ENCODE data around the gene TRIM37. TPM values are rescaled to one million over a fixed set of nuclear protein-coding genes. Genes with fewer than 3 reads are reported as not detected.
"Not testable (repeated sequence)": the region's sequence is repeated elsewhere in the genome, so short reads cannot be mapped to it uniquely, and the experiment has no call there.

Gene TRIM37
- total RNA-seq, 2 experiments from 2014 or later: 29.3 to 37.7 TPM

DNA sequence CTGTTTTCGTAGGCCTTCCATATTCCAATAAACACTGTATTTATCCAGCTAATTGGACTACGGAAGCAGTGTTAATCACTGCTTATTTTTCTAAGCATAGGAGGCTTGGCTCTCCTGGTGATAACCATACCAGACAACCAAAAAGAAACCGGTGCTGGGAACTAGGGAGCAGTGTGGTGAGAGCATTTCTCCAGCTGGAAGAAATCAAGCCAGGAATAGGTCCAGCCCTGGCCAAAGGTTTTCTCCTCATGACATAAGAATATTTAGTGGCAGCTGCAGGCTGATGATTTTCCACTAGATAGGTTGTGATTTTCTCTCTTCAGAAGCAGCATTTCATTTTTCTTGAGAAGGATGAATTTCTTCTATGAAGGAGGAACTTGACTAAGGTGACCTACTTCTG lies 141.5 kb downstream of the TRIM37 start:
- Mint-ChIP-seq H3K27me3 (peaks cover 8% of the 10 kb centered on the region), H3K9me3 (ENCODE audit: low read depth) (no peaks in the 10 kb centered on the region), H3K4me1 (peaks cover 11% of the 10 kb centered on the region), H3K4me3 (no peak overlapping the region), H3K36me3 (no peaks in the 10 kb centered on the region), H3K27ac (no peak overlapping the region)
- no peak for DNase-seq
- no peak for ATAC-seq
- CTCF ChIA-PET: no interaction called here

DNA sequence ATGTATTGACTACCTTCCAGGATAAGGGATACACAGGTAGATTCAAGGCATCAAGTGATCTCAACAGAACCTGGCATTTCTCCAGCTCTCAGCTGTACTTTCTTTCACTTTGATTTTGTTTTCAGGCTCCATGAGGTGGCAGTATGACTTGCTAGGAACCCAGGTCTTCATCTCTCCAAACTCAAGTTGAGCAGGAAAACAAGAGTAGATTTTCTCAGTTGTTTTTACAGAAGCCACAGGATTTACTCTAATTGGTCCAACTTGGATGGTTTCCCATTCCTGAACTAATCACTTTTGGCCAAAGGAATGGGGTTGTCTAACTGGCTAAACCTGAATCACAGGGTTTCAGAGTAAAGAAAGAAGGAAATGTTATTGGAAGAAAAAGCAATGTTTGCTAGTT lies 146.6 kb downstream of the TRIM37 start:
- Mint-ChIP-seq H3K9me3 (ENCODE audit: low read depth) (no peaks in the 10 kb centered on the region), H3K36me3 (no peaks in the 10 kb centered on the region), H3K27ac (no peak overlapping the region), H3K27me3 (peaks cover 3% of the 10 kb centered on the region), H3K4me3 (no peak overlapping the region), H3K4me1 (peaks cover 4% of the 10 kb centered on the region)
- ATAC-seq (no peak), DNase-seq (no peak)
- CTCF ChIA-PET: interaction anchor here (0.7 to 1.7 kb wide), 3 partner anchors 9 to 45 kb away, joined by 3 to 5 read pairs (median 3); no protein-coding TSS in a partner anchor

DNA sequence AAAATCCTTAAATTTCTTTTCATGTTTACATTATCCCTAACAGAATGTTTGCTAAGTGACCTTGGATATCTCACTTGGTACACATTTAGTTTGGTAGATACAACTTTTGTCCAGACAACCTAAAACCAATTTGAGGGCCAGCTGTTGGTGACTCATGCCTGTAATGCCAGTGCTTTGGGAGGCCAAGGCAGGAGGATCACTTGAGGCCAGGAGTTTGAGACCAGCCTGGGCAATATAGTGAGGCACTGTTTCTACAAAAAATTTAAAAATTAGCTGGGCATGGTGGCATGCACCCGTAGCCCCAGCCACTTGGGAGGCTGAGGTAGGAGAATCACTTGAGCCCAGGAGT lies 149.0 kb downstream of the TRIM37 start:
- H3K36me3 Mint-ChIP-seq; H3K4me3 Mint-ChIP-seq; H3K9me3 Mint-ChIP-seq (ENCODE audit: low read depth); CTCF ChIA-PET; ATAC-seq; H3K27ac Mint-ChIP-seq; DNase-seq; H3K27me3 Mint-ChIP-seq: not testable (repeated sequence)
- peaks cover 14% of the 10 kb centered on the region for H3K4me1 Mint-ChIP-seq

DNA sequence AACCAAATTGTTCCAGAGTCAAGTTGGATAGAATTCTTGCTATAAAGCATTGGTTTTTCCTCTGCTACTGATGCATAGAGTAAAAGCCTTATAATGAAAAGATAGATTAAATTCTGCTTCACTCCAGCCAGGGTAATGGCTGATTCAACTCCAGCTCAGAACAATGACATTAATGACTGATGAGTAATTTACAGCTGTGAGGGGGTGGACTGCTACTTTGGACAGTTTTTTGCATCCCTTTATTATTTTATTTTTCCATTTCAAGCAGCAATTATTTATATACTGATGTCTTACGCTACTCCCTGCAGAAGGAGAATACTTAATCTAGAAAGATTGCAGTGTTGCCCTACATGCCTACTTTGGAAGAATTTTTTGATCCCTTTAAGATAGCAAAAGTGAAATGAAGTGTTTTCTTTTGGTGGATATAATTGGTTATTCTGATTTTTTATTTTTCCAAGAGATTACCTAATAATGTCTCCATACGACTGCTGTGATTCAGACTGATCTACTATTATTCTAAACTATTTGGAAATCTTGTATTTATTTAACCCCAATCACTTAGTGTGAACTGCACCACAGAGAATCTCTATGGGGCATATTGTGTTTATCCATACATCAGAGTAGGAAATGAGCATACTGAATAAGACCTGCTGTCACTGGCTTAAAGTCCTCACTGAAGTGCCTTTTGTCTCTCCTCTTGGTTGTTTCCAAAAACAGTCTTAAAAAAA lies 149.5 kb downstream of the TRIM37 start:
- H3K9me3 Mint-ChIP-seq (ENCODE audit: low read depth): no peaks in the 10 kb centered on the region
- no peak overlapping the region for H3K27ac Mint-ChIP-seq
- ATAC-seq: no peak
- H3K27me3 Mint-ChIP-seq: peaks cover 3% of the 10 kb centered on the region
- peaks cover 14% of the 10 kb centered on the region for H3K4me1 Mint-ChIP-seq
- peaks cover 5% of the 10 kb centered on the region for H3K36me3 Mint-ChIP-seq
- DNase-seq: no peak
- CTCF ChIA-PET: no interaction called here
- H3K4me3 Mint-ChIP-seq: no peak overlapping the region

DNA sequence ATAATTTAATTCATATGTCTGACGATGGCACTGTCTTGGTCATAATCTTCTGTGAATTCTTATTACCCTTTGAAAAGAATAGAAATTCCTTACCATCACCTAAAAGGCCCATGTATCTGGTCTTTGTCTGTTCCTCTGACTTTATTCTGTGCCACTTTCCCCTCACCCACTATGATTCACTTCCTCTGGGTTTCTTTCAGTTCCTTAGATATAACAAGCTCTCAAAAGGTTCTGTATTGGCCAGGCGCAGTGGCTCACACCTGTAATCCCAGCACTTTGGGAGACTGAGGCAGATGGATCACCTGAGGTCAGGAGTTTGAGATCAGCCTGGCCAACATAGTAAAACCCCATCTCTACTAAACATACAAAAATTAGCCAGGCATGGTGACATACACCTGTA lies 152.3 kb downstream of the TRIM37 start:
- H3K27ac Mint-ChIP-seq, DNase-seq, ATAC-seq, H3K4me3 Mint-ChIP-seq, CTCF ChIA-PET, H3K27me3 Mint-ChIP-seq: not testable (repeated sequence)
- H3K36me3 Mint-ChIP-seq: peaks cover 11% of the 10 kb centered on the region
- peaks cover 10% of the 10 kb centered on the region for H3K4me1 Mint-ChIP-seq
- H3K9me3 Mint-ChIP-seq (ENCODE audit: low read depth): peaks cover 16% of the 10 kb centered on the region

DNA sequence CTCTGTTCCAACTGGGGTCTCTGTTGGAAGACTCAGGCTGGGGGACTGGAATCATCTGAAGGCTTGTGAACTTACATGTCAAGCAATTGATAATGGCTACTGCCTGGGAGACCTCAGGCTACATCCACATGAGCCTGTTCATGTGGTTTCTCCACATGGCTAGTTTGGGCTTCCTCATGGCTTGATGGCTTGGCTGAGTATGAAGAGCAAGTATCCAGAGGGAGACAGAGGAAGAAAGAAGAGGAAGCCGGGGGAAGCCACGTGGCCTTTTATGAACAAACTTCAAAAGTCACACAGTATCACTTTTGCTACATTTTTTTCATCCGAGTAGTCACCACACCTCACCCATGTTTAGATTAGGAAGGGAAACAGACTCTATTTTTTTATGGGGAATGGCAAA lies 158.9 kb downstream of the TRIM37 start:
- Mint-ChIP-seq H3K36me3 (peaks cover 12% of the 10 kb centered on the region), H3K4me3 (no peak overlapping the region), H3K27ac (no peak overlapping the region), H3K9me3 (ENCODE audit: low read depth) (peaks cover 23% of the 10 kb centered on the region), H3K4me1 (no peaks in the 10 kb centered on the region), H3K27me3 (peaks cover 15% of the 10 kb centered on the region)
- DNase-seq (no peak), ATAC-seq (no peak)
- CTCF ChIA-PET: no interaction called here

DNA sequence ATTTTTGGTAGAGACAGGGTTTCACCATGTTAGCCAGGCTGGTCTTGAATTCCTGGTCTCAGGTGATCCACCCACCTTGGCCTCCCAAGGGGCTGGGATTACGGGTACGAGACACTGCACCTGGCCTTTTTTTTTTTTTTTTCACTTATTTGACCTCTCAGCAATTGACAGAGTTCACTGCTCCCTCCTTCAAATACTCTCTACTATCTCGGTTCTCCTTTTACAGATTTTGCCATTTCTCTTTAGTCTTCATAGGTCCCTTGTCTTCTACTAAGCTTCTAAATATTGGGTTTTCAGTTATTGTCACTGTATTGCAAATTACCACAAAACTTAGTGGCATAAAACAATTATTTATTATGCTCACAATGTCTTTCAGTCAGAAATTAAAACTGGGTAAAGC lies 159.3 kb downstream of the TRIM37 start:
- H3K27ac Mint-ChIP-seq: no peak overlapping the region
- ATAC-seq: no peak
- H3K9me3 Mint-ChIP-seq (ENCODE audit: low read depth): peaks cover 23% of the 10 kb centered on the region
- H3K4me3 Mint-ChIP-seq: no peak overlapping the region
- peaks cover 12% of the 10 kb centered on the region for H3K36me3 Mint-ChIP-seq
- H3K27me3 Mint-ChIP-seq: peaks cover 15% of the 10 kb centered on the region
- no peaks in the 10 kb centered on the region for H3K4me1 Mint-ChIP-seq
- CTCF ChIA-PET: no interaction called here
- DNase-seq: no peak

DNA sequence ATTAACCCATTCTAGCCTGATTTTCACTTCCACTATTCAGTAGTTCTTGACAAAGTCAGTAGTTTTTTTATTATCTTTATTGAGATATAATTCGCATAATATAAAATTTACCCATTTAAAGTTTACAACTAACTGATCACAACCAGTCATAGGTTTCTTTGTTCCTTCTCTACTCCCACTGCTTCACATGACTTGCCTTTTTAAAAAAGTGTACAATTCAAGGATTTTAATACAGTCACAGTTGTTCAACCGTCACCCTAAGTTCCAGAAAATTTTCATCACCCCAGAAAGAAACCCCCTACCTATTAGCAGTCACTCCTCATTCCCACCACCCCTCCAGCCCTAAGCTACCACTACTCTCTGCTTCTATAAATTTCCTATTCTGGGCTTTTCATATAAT lies 162.5 kb downstream of the TRIM37 start:
- no peak for ATAC-seq
- Mint-ChIP-seq H3K27ac (no peak overlapping the region), H3K4me1 (no peaks in the 10 kb centered on the region), H3K4me3 (no peak overlapping the region), H3K27me3 (peaks cover 21% of the 10 kb centered on the region), H3K36me3 (peaks cover 5% of the 10 kb centered on the region), H3K9me3 (ENCODE audit: low read depth) (peaks cover 5% of the 10 kb centered on the region)
- no peak for DNase-seq
- CTCF ChIA-PET: interaction anchor here (0.7 kb wide), 1 partner anchor 62 kb away, joined by 3 read pairs; no protein-coding TSS in a partner anchor

DNA sequence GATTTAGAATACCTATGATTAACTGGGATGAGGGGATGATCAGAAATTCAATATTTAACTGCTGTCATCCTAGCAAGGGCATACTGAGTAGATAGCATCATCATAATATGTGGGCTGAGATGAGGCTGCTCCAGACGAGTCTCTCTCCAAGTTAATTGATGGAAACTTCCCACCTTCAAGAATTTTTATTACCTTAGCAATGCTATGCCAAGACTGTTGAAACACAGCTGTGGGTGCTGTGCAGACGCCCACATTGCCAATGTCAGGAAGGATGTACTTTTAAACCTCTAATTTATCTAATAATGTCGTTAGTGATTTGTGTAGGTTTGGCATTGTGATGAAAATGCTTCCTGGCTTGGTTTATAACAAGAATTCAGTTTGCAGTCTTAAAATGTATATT lies 170.4 kb downstream of the TRIM37 start:
- CTCF ChIA-PET: no interaction called here
- H3K27me3 Mint-ChIP-seq: peaks cover 7% of the 10 kb centered on the region
- no peaks in the 10 kb centered on the region for H3K9me3 Mint-ChIP-seq (ENCODE audit: low read depth)
- H3K4me3 Mint-ChIP-seq: no peak overlapping the region
- no peak for DNase-seq
- no peak for ATAC-seq
- no peaks in the 10 kb centered on the region for H3K4me1 Mint-ChIP-seq
- no peaks in the 10 kb centered on the region for H3K36me3 Mint-ChIP-seq
- H3K27ac Mint-ChIP-seq: no peak overlapping the region

DNA sequence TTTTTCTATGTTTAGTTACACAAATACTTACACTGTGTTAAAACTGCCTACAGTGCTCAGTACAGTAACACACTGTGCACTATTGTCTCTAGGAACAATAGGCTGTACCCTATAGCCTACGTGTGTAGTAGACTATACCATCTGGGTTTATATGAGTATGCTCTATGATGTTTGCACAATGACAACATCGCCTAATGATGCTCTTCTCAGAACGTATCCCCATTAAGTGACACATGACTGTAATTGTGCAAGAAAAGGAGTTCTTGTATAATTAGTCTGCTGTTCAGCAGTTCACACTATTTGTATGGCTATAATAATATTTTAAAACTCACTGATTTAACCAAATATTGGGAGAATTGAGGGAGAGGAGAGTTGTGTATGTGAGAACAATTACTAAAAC lies 173.7 kb downstream of the TRIM37 start:
- ATAC-seq: no peak
- H3K4me3 Mint-ChIP-seq: no peak overlapping the region
- H3K27ac Mint-ChIP-seq: no peak overlapping the region
- H3K27me3 Mint-ChIP-seq: peaks cover 3% of the 10 kb centered on the region
- DNase-seq: no peak
- no peaks in the 10 kb centered on the region for H3K4me1 Mint-ChIP-seq
- CTCF ChIA-PET: no interaction called here
- H3K36me3 Mint-ChIP-seq: no peaks in the 10 kb centered on the region
- no peaks in the 10 kb centered on the region for H3K9me3 Mint-ChIP-seq (ENCODE audit: low read depth)

Small RNA genes lying within 50 kb of the gene (microRNA-seq; reads per million reads assigned to microRNA genes)
- gene MIR301A (132 reads per million, percentile 68 among the genes with 10 or more reads in this experiment), gene MIR454 (7,363 reads per million, percentile 94 among the genes with 10 or more reads in this experiment)

Other genes with a start within 250 kb of the TRIM37 start
- gene SKA2, start 48.3 kb upstream of the TRIM37 start, total RNA-seq: 10 to 100 TPM; 77.8 to 78.0 TPM
- gene PRR11, start 48.9 kb upstream of the TRIM37 start, total RNA-seq: 10 to 100 TPM; 65.4 to 69.8 TPM
- gene SMG8, start 103.2 kb upstream of the TRIM37 start, total RNA-seq: 10 to 100 TPM; 15.2 to 21.7 TPM
- gene GDPD1, start 113.6 kb upstream of the TRIM37 start, total RNA-seq: 1 to 10 TPM; 2.5 to 2.9 TPM
- 10 to 100 TPM in 1 of 2 experiments, 1 to 10 TPM in 1; 9.9 to 12.3 TPM for gene YPEL2, start 224.8 kb upstream of the TRIM37 start, total RNA-seq